GM23248 (cell line): ENCODE measurements around the gene ATP2A2. TPM values are rescaled to one million over a fixed set of nuclear protein-coding genes. Genes with fewer than 3 reads are reported as not detected.

Experiments
- DNase-seq: peaks from one replicate; pipeline ENCODE4 v3.0.0-alpha.2; 2015
- H2AFZ ChIP-seq: fragments of 200-600 bp; sonication (generic); 2 replicates; pipeline ENCODE4 v1.6.1; 2016; ENCODE audit warnings: antibody characterized with exemption
- H3F3A ChIP-seq: fragments of 200-600 bp; sonication (generic); 2 replicates; pipeline ENCODE4 v1.6.1; 2016; ENCODE audit warnings: mild to moderate bottlenecking, antibody characterized with exemption, mixed run types; ENCODE audit not compliant: insufficient read depth
- H3K27ac ChIP-seq: fragments of 200-600 bp; sonication (generic); 2 replicates; pipeline ENCODE4 v1.5.1; 2016; ENCODE audit warnings: mild to moderate bottlenecking
- H3K27me3 ChIP-seq: fragments of 200-600 bp; sonication (generic); replicated peaks from 2 replicates; pipeline ENCODE4 v1.6.1; 2016; ENCODE audit warnings: mild to moderate bottlenecking; ENCODE audit not compliant: insufficient read depth
- H3K36me3 ChIP-seq: fragments of 200-600 bp; sonication (generic); 2 replicates; pipeline ENCODE4 v1.6.1; 2016; ENCODE audit warnings: low read depth, mild to moderate bottlenecking
- H3K4me1 ChIP-seq: fragments of 200-600 bp; sonication (generic); 2 replicates; pipeline ENCODE4 v1.6.1; 2016; ENCODE audit warnings: mild to moderate bottlenecking; ENCODE audit not compliant: insufficient read depth
- H3K4me2 ChIP-seq: fragments of 200-600 bp; sonication (generic); one replicate; pipeline ENCODE4 v1.6.1; 2016; ENCODE audit warnings: mild to moderate bottlenecking; ENCODE audit not compliant: unreplicated experiment
- H3K4me3 ChIP-seq: fragments of 200-600 bp; sonication (generic); 2 replicates; pipeline ENCODE4 v1.5.1; 2016; ENCODE audit warnings: mild to moderate bottlenecking
- H3K79me2 ChIP-seq: fragments of 200-600 bp; sonication (generic); 2 replicates; pipeline ENCODE4 v1.6.1; 2016; ENCODE audit warnings: mild to moderate bottlenecking; ENCODE audit not compliant: insufficient read depth
- H3K9ac ChIP-seq: fragments of 200-600 bp; sonication (generic); 2 replicates; pipeline ENCODE4 v1.6.1; 2016; ENCODE audit warnings: mild to moderate bottlenecking
- H3K9me2 ChIP-seq: fragments of 200-600 bp; sonication (generic); 2 replicates; pipeline ENCODE4 v1.6.1; 2016; ENCODE audit warnings: mixed run types, mild to moderate bottlenecking, moderate library complexity; ENCODE audit not compliant: insufficient read depth
- H3K9me3 ChIP-seq: fragments of 200-600 bp; sonication (generic); one replicate; pipeline ENCODE4 v1.6.1; 2017; ENCODE audit warnings: low read depth
- H4K20me1 ChIP-seq: fragments of 200-600 bp; sonication (generic); 2 replicates; pipeline ENCODE4 v1.6.0; 2016; ENCODE audit not compliant: insufficient read depth
- EZH2 ChIP-seq: fragments of 200-600 bp; sonication (generic); IDR thresholded peaks from 2 replicates; pipeline ENCODE4 v1.6.1; 2018; ENCODE audit warnings: antibody characterized with exemption, mild to moderate bottlenecking; ENCODE audit not compliant: insufficient read depth, poor library complexity, severe bottlenecking
- EZH2phosphoT487 ChIP-seq: fragments of 200-600 bp; sonication (generic); IDR thresholded peaks from 2 replicates; pipeline ENCODE4 v1.6.1; 2018; ENCODE audit warnings: antibody characterized with exemption, moderate library complexity, mild to moderate bottlenecking, low read depth; ENCODE audit not compliant: insufficient read depth
- WGBS, 2 experiments: methylation state at CpG; one replicate each; pipeline ENCODE4 v1.1.6; 2015 to 2017; ENCODE audit warnings: low lambda C conversion rate in 2 of 2, low coverage in 1 of 2; ENCODE audit errors: missing lambda C conversion rate in 2 of 2; 5-methylcytosine and 5-hydroxymethylcytosine counted together
- in situ Hi-C: fragments of 300-500 bp; cut with MboI; formaldehyde crosslinking; loops from 2 replicates; pipeline ENCODE4 v1.15.0; 2020
- polyA plus RNA-seq: library from polyadenylated mRNA; unstranded; fragments of >200 nt; fragmentation: Nextera tagmentation; extraction: Ambion mirVana; gene quantifications from 2 replicates; pipeline ENCODE4 v1.2.1, GENCODE V29; 2016
- total RNA-seq: library from RNA; depleted of rRNA; stranded (reverse); fragments of >200 nt; shearing (Covaris generic); gene quantifications from 2 replicates; pipeline ENCODE4 v1.2.3, GENCODE V29; 2014

ATP2A2 gene
- total and polyA plus RNA-seq, 2 experiments from 2014 or later, result 29.5 to 142 TPM

- peak; percentile 81 for DNase-seq
- H3K9me3 ChIP-seq, result no peaks in the 10 kb centered on the region
- WGBS, 2 experiments, result 25 to 31% methylated on average over 5 of the region's 5 CpGs
These were observed 10.7 kb upstream of the ATP2A2 start for GRCh38 chr12:110270125-110270962.

GRCh38 chr12:110271015-110271414 lies 10.0 kb upstream of the ATP2A2 start:
- Histone ChIP-seq H3K4me1 (peaks cover 47% of the 10 kb centered on the region), H3K9me3 (no peaks in the 10 kb centered on the region), H3K9ac (no peak overlapping the region), H3K36me3 (no peaks in the 10 kb centered on the region), H3F3A (peaks cover 24% of the 10 kb centered on the region), H3K9me2 (no peaks in the 10 kb centered on the region), H2AFZ (no peak overlapping the region), H3K79me2 (no peaks in the 10 kb centered on the region), H4K20me1 (no peaks in the 10 kb centered on the region), H3K4me3 (no peak overlapping the region), H3K27me3 (no peaks in the 10 kb centered on the region), H3K27ac (0 out of 2 replicates have a peak overlapping the region, but pooled peaks have one; percentile 84), H3K4me2 (peak overlapping the region; percentile 77)
- no peak for DNase-seq
- in situ Hi-C loops, result no loop called here
- 58 to 59% methylated on average over 2 of the region's 2 CpGs for WGBS, 2 experiments
- TF ChIP-seq EZH2phosphoT487 (no peak), EZH2 (no peak)

More at GRCh38 chr12:110270125-110270962, 10.7 kb upstream of the ATP2A2 start:
- in situ Hi-C loops, result no loop called here
- peaks cover 47% of the 10 kb centered on the region for H3K4me1 ChIP-seq
- H3K27ac ChIP-seq, result peak overlapping the region; percentile 84
- no peaks in the 10 kb centered on the region for H3K36me3 ChIP-seq
- H2AFZ ChIP-seq, result peak overlapping the region; percentile 73
- peaks cover 24% of the 10 kb centered on the region for H3F3A ChIP-seq
- peak overlapping the region; percentile 70 for H3K9ac ChIP-seq
- H3K79me2 ChIP-seq, result no peaks in the 10 kb centered on the region
- H4K20me1 ChIP-seq, result no peaks in the 10 kb centered on the region
- peak overlapping the region; percentile 77 for H3K4me2 ChIP-seq
- peak overlapping the region; percentile 13 for H3K4me3 ChIP-seq
- no peaks in the 10 kb centered on the region for H3K9me2 ChIP-seq
- TF ChIP-seq EZH2phosphoT487, result no peak
- TF ChIP-seq EZH2, result no peak
- no peaks in the 10 kb centered on the region for H3K27me3 ChIP-seq

- 76 to 80% methylated on average over 2 of the region's 2 CpGs for WGBS, 2 experiments
- Histone ChIP-seq H3K4me1 (peaks cover 8% of the 10 kb centered on the region), H3K27ac (no peak overlapping the region), H3K9me3 (no peaks in the 10 kb centered on the region), H3F3A (peaks cover 12% of the 10 kb centered on the region), H4K20me1 (peaks cover 3% of the 10 kb centered on the region; the same call in 1 of the 2 replicates), H3K9me2 (no peaks in the 10 kb centered on the region), H3K79me2 (peaks cover 12% of the 10 kb centered on the region), H3K27me3 (no peaks in the 10 kb centered on the region), H3K36me3 (peaks cover 2% of the 10 kb centered on the region; the same call in 1 of the 2 replicates), H3K4me3 (no peak overlapping the region), H2AFZ (no peak overlapping the region), H3K4me2 (no peak overlapping the region), H3K9ac (no peak overlapping the region)
- TF ChIP-seq EZH2phosphoT487, result no peak
- no peak for TF ChIP-seq EZH2
- no peak for DNase-seq
- in situ Hi-C loops, result no loop called here
These were observed 3.4 kb upstream of the ATP2A2 start for GRCh38 chr12:110277530-110278254.

- Histone ChIP-seq H3K27ac (no peak overlapping the region), H3K4me3 (no peak overlapping the region), H3K9me3 (no peaks in the 10 kb centered on the region), H3K4me2 (no peak overlapping the region), H2AFZ (no peak overlapping the region), H3K9ac (no peak overlapping the region), H3K9me2 (no peaks in the 10 kb centered on the region), H3K79me2 (peaks cover 17% of the 10 kb centered on the region), H4K20me1 (peaks cover 8% of the 10 kb centered on the region; the same call in 1 of the 2 replicates), H3K36me3 (peaks cover 5% of the 10 kb centered on the region; the same call in 1 of the 2 replicates), H3F3A (peaks cover 17% of the 10 kb centered on the region), H3K4me1 (peaks cover 8% of the 10 kb centered on the region), H3K27me3 (no peaks in the 10 kb centered on the region)
- in situ Hi-C loops, result no loop called here
- WGBS, 2 experiments, result 93% methylated on average over 1 of the region's 1 CpG
- no peak for DNase-seq
- TF ChIP-seq EZH2phosphoT487, result no peak
- TF ChIP-seq EZH2, result no peak
These were observed 2.9 kb upstream of the ATP2A2 start for GRCh38 chr12:110278255-110278536.
